Psoas muscle (tissue), 8 donors: ENCODE data around the gene CAMK1D. TPM values are rescaled to one million over a fixed set of nuclear protein-coding genes. Genes with fewer than 3 reads are reported as not detected.
A peak's percentile ranks its signal among the peaks of the same experiment; 100 is the strongest.

Experiments
- ATAC-seq, 4 donors: fragments of 200-7000 bp; cut with Tn5 transposase; one replicate each; pipeline ENCODE4 v1.9.1; 2020; ENCODE audit warnings: moderate library complexity in 3 of 4, mild to moderate bottlenecking in 2 of 4
- DNase-seq, 2 donors: peaks; one replicate each; pipeline ENCODE4 v3.0.0-alpha.2; 2020
- H3K27ac ChIP-seq: fragments of 200-600 bp; one replicate; pipeline ENCODE4 v1.8.0; 2022
- H3K27me3 ChIP-seq, 3 donors: fragments of 200-600 bp in 1 of 3; one replicate each; pipeline versions ENCODE4 v1.6.1 to v1.8.0; 2013 to 2022; ENCODE audit warnings: low read length in 2 of 3, mild to moderate bottlenecking in 2 of 3, moderate library complexity in 1 of 3; ENCODE audit not compliant: insufficient read depth in 3 of 3
- H3K36me3 ChIP-seq, 2 donors: fragments of 200-600 bp in 1 of 2; one replicate each; pipeline versions ENCODE4 v1.6.1 to v1.8.0; 2013 to 2022; ENCODE audit warnings: low read depth in 1 of 2, mild to moderate bottlenecking in 1 of 2, moderate library complexity in 1 of 2; ENCODE audit not compliant: insufficient read depth in 1 of 2
- H3K4me1 ChIP-seq: fragments of 200-600 bp; one replicate; pipeline ENCODE4 v1.8.0; 2022
- H3K4me3 ChIP-seq: fragments of 200-600 bp; one replicate; pipeline ENCODE4 v1.8.0; 2022; ENCODE audit warnings: mild to moderate bottlenecking
- H3K9me3 ChIP-seq: fragments of 200-600 bp; one replicate; pipeline ENCODE4 v1.8.0; 2022
- CTCF ChIP-seq: fragments of 200-600 bp; IDR thresholded peaks from one replicate; pipeline ENCODE4 v1.8.0; 2022; ENCODE audit warnings: antibody characterized with exemption
- WGBS, 3 donors: extraction: QIAGEN DNeasy Blood & Tissue Kit; methylation state at CpG; one replicate each; pipeline versions ENCODE4 v1.1.6 to v1.1.7; 2013; 5-methylcytosine and 5-hydroxymethylcytosine counted together
- intact Hi-C, 2 donors: fragments of 100-400 bp; cut with DNase I; formaldehyde crosslinking; loops; one replicate each; pipeline versions ENCODE4 v1.11.0 to v1.14.2; 2022
- polyA plus RNA-seq, 3 donors: library from polyadenylated mRNA; stranded (reverse); fragments of 200-250 nt; gene quantifications; one replicate each; pipeline ENCODE4 v1.2.3, GENCODE V29; 2013
- total RNA-seq, 4 donors: library from RNA; stranded (reverse); fragmentation: NEBNext Ultra II Directional in 2 of 4; extraction: Animal tissue kit (Norgen Biotek cat#: 25700) in 2 of 4; gene quantifications; one replicate each; pipeline versions ENCODE4 v1.2.1 to v1.2.4, GENCODE V29; 2021 to 2023
- donor health status: healthy with polysubstance abuse.
- donor health status: DM: no; HTN: no; CAD: no; lungs with moderate emphysema.
- donor health status: Bipolar disorder and iron deficiency.
- donor health status: healthy.
- donor health status: DM: yes; HTN: yes; CAD: no.
- donor health status: DM: no; HTN: no; CAD: no.
- donor health status: DM: no; HTN: no; CAD: no.
- donor health status: DM: yes; HTN: yes; CAD: no.

Gene CAMK1D
- total and polyA plus RNA-seq, 7 donors, result 0.39 to 1.8 (median 0.53) TPM

DNA sequence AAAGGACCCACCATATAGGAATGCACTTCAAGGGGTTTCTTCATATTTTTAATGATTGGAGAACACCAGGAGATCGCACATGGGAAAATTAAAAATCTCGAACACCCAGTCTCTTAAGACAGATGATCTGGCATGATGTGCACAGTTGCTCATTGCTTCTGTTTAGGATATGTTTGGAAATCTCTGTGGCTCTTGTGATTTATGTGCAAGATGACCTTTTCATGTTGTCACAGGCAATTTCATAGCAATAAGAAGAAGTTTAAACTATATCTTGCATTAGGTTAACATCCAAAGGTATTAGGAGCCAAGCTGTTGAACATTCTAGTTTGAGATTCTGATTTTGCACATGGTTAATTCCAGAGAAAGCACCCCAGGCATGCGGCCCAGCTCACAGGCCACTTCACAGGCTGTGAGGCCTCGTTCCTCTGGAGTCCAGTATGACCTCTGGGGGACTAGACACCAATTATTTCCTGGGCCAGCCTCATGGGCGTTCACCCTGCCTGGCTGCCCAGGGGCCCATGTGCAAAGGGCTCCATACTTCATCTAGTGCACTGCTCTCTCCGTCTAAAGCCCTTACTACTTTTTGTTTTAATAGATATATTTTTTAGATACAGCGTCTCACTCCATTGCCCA lies 28.4 kb downstream of the CAMK1D start:
- 67 to 79% (median 75%) methylated on average over 7 of the region's 7 CpGs for WGBS, 3 donors
- intact Hi-C loops, result no loop called here
- H3K27ac ChIP-seq, result no peak overlapping the region
- H3K36me3 ChIP-seq, result no peaks in the 10 kb centered on the region
- TF ChIP-seq CTCF, result no peak
- H3K9me3 ChIP-seq, result no peaks in the 10 kb centered on the region
- no peaks in the 10 kb centered on the region for H3K27me3 ChIP-seq
- DNase-seq (peak in 1 of 2 donors; percentile 21), ATAC-seq (no peak)
- no peaks in the 10 kb centered on the region for H3K4me1 ChIP-seq
- no peak overlapping the region for H3K4me3 ChIP-seq

GRCh38 chr10:12380999-12381398 lies 31.7 kb downstream of the CAMK1D start:
- Histone ChIP-seq H3K27me3 (no peaks in the 10 kb centered on the region), H3K27ac (no peak overlapping the region), H3K4me3 (no peak overlapping the region), H3K9me3 (peaks cover 5% of the 10 kb centered on the region), H3K36me3 (no peaks in the 10 kb centered on the region), H3K4me1 (no peaks in the 10 kb centered on the region)
- ATAC-seq (no peak), DNase-seq (no peak)
- TF ChIP-seq CTCF, result no peak
- WGBS, 3 donors, result 89 to 96% (median 90%) methylated on average over 4 to 5 of the region's 5 CpGs
- intact Hi-C loops, result no loop called here

DNA sequence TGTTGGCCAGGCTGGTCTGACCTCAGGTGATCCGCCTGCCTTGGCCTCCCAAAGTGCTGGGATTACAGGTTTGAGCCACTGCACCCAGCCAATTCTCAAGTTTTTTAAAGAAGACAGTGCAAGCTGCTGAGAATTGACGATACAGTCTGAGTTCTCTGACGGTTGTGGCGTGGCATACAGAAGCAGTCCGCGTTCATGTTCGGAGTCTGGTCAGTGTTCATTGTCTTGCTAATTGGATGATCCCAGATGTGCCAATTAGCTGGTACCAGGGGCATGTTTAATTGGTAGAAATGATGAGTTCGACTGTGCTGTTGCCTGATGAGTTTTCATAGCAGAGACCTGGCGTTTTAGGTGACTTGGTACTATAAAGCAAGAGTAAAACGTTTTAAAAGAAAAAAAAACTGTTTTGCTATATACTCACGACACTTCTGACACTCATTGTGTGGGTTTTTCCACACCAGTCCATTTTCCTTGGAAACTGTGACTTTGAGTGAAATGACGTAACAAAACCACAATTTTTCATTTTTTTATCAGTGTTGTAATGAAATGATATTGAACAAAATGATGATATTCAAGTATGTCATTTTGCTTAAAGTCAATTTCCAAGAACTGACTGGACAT lies 32.3 kb downstream of the CAMK1D start:
- intact Hi-C loops, result no loop called here
- Histone ChIP-seq H3K36me3 (no peaks in the 10 kb centered on the region), H3K27ac (no peak overlapping the region), H3K9me3 (peaks cover 5% of the 10 kb centered on the region), H3K4me3 (no peak overlapping the region), H3K4me1 (no peaks in the 10 kb centered on the region), H3K27me3 (no peaks in the 10 kb centered on the region)
- WGBS, 3 donors, result 85 to 87% (median 87%) methylated on average over 12 of the region's 12 CpGs
- no peak for DNase-seq
- ATAC-seq, result no peak
- no peak for TF ChIP-seq CTCF

DNA sequence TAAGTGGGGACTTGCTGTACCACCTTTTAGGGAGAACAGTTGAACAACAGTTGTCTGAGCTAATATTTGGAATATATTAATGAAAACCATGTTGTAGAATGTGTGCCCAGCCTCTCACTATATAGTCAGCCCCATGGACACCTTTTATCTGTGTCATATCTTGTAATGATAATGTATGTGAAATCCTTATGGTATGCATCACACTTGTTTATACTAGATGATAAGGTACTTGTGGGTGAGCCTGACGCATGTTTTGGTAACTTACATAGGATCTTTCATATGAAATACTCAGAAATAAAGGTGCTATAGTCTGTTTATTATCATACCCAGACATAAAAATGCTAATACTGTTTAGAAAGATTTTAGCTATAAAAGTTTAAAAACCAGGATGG lies 32.8 kb downstream of the CAMK1D start:
- no peak overlapping the region for H3K27ac ChIP-seq
- H3K27me3 ChIP-seq, result no peaks in the 10 kb centered on the region
- DNase-seq (no peak), ATAC-seq (no peak)
- no peaks in the 10 kb centered on the region for H3K36me3 ChIP-seq
- H3K4me1 ChIP-seq, result no peaks in the 10 kb centered on the region
- peaks cover 5% of the 10 kb centered on the region for H3K9me3 ChIP-seq
- WGBS, 3 donors, result 87 to 97% (median 94%) methylated on average over 1 of the region's 1 CpG
- H3K4me3 ChIP-seq, result no peak overlapping the region
- intact Hi-C loops, result no loop called here
- TF ChIP-seq CTCF, result no peak
